ENCODE data around the gene JMJD7.

The JMJD7 gene

DNA sequence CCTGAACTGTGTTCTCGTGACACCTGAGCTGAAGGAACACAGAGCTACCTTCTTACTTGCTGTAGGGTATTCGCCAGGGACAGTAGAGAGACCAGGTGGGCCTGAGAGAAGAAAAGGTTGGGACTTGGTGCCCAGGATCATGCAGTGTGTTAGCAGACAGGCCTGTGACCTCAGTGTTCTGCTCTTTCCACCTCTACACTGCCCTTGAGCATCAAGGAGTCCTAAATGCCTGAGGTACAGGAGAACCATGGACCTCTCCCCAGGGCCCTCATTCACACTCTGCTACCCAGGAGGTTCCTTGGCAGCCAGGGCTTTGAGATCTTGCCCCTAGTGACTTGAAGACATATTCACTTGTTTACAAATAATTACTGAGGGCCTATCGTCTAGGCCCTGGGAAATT lies 22.2 kb upstream of the JMJD7 start:
- TF ChIP-seq CTCF (IDR thresholded peaks at IDR 0.05; ENCODE audit: control insufficient read depth, insufficient read depth, low read depth, low read length, missing control alignments): no peak
- DNase-seq (ENCODE audit: low read depth): no peak
- H3K4me3 ChIP-seq (ENCODE audit: control insufficient read depth, low read depth, low read length): no peak overlapping the region

DNA sequence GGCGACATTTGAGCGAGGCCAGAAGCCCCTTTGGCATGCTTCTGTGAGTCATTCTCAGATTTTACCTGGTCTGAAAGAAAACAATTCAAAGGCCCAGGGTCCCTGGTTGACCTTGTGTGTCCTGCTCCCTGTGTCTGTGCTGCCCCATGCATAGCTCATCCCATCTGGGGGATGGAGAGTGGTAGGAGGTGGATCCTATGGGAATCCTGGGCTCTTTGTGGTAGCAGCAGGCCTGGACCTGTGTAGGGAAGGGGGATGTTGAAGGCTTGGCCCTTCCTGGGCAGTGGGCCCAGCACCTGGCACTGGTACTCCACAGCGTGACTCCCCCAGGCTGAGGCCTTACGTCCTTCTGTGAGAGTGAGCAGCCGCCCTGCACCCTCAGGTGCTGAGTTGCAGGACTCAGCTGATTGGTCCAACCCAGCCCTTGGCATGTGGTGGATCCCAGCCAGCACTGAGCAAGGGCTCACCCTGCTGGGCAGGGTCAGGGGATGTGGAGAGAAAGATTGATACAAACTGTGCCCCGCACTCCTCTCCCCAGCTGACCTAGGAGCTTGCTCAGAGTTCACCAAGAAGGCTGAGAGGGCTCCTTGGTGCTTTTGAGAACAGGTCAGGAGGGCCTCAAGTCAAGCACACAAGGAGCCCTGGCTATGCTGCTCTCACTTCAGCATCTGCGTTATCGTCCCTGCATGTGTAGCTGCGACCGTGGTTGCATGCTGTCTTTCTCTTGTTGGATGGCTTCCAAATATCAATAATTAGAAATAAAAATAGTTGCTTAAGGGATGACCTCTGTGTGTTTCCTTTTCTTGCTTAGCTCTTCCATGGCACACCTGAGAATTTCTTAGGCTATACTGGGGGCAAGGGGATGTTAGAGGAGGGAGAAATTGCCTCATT lies 21.4 kb upstream of the JMJD7 start:
- no peak for TF ChIP-seq CTCF (IDR thresholded peaks at IDR 0.05; ENCODE audit: control insufficient read depth, insufficient read depth, low read depth, low read length, missing control alignments)
- DNase-seq (ENCODE audit: low read depth): no peak
- no peak overlapping the region for H3K4me3 ChIP-seq (ENCODE audit: control insufficient read depth, low read depth, low read length)

DNA sequence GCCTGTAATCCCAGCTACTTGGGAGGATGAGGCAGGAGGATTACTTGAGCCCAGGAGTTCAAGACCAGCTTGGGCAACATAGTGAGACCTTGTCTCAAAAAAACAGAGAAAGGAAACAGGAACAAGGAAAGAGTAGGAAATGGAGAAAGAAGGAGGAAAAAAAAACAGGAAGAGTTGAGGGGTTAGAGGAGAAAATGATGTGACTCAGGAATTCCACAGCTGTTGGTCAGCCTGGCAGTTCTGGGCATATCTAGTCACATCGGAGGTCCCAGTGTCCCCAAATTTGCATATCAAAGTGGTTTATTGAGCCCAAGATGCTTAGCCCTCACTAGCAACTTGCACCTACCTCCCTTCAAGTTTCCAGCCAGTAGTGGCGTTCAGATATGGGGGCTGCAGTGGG lies 18.8 kb upstream of the JMJD7 start:
- no peak for TF ChIP-seq CTCF (IDR thresholded peaks at IDR 0.05; ENCODE audit: control insufficient read depth, insufficient read depth, low read depth, low read length, missing control alignments)
- no peak for DNase-seq (ENCODE audit: low read depth)
- no peak overlapping the region for H3K4me3 ChIP-seq (ENCODE audit: control insufficient read depth, low read depth, low read length)

DNA sequence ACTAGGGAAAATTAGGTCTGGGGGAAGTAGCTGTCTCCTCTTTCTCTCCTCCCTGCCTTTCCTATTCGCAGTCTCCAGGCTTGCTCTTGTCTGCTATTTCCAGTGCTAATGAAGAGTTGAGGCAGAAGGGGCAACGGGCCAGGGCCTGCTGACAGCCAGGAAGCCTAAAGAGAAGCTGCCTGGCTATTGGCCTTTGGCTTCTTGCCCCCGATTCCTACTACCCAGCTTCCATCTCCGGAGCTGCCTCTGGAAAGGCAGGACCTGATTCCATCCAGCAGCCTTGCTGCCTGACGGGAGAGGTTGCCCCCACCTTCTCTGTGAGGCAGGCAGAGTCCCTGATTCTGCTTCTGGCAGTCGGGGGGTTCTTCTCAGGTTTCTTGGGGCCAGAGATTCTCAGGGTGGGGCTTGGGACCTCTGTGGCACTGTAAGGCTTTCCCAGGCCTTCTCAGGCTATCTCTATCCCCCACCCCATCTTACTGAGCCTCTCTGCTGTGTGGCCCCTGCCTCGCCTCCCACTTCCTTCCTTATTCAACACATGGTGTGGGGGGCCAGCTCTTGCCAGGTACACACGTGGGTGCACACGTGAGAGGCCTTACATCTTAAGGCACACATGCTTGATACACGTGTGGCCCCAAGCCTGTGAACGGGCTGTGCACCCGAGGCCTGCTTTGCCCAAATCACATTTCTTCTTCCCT lies 18.2 kb upstream of the JMJD7 start:
- no peak for DNase-seq (ENCODE audit: low read depth)
- no peak for TF ChIP-seq CTCF (IDR thresholded peaks at IDR 0.05; ENCODE audit: control insufficient read depth, insufficient read depth, low read depth, low read length, missing control alignments)
- H3K4me3 ChIP-seq (ENCODE audit: control insufficient read depth, low read depth, low read length): no peak overlapping the region

DNA sequence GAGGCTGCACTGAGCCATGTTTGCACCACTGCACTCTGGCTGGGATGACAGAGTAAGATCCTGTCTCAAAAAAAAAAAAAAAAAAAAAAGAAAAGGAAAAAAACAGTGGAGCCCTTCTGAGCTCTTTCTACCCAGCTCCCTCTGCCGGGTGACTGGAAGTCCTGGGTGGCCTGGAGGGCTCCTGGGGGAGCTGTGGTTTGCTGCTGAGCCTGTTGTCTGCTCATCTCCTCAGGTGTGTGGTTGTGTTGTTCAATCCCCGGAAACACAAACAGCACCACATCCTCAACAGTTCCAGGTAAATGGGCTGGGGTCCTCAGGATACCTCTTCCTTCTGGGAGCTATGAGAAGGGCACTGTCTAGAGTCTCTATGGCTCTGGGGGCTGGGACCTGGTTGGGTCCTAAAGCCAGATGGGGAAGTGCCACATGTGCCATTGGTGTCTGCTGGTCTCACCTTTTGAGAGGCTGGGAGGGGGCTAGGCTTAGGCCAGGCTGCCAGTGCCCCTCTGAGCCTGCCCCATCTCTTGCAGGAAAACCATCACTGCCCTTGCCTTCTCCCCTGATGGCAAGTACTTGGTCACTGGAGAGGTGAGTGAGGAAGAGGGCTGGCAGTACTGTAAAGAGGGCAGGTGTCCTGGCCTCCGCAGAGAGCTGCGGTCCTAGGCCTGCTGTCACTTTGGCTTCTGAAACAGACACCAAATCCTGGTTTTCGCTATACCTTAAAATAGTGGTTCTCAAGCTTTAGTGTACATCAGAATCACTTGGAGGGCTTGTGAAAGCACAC lies 17.1 kb upstream of the JMJD7 start:
- no peak for DNase-seq (ENCODE audit: low read depth)
- no peak overlapping the region for H3K4me3 ChIP-seq (ENCODE audit: control insufficient read depth, low read depth, low read length)
- no peak for TF ChIP-seq CTCF (IDR thresholded peaks at IDR 0.05; ENCODE audit: control insufficient read depth, insufficient read depth, low read depth, low read length, missing control alignments)

GRCh38 chr15:41811432-41812195 lies 16.3 kb upstream of the JMJD7 start:
- H3K4me3 ChIP-seq (ENCODE audit: control insufficient read depth, low read depth, low read length): no peak overlapping the region
- peak; percentile 97 for TF ChIP-seq CTCF (IDR thresholded peaks at IDR 0.05; ENCODE audit: control insufficient read depth, insufficient read depth, low read depth, low read length, missing control alignments)
- peak; percentile 43 for DNase-seq (ENCODE audit: low read depth)

Measured in AG09309 (cell line).